Glutamatergic neuron (in vitro differentiated cells): ENCODE results near the gene EVC2. TPM values are rescaled to one million over a fixed set of nuclear protein-coding genes. Genes with fewer than 3 reads are reported as not detected.

Experiments
- DNase-seq: peaks from one replicate; pipeline ENCODE4 v3.0.0; 2022
- H3K27ac Mint-ChIP-seq: one replicate; pipeline ENCODE4 v1.8.0; 2020; ENCODE audit warnings: mild to moderate bottlenecking, mixed read lengths, inconsistent platforms; ENCODE audit not compliant: unreplicated experiment
- H3K27me3 Mint-ChIP-seq: one replicate; pipeline ENCODE4 v1.8.0; 2020; ENCODE audit warnings: mild to moderate bottlenecking, moderate library complexity, mixed read lengths, inconsistent platforms; ENCODE audit not compliant: unreplicated experiment
- H3K36me3 Mint-ChIP-seq: one replicate; pipeline ENCODE4 v1.8.0; 2020; ENCODE audit warnings: mild to moderate bottlenecking, mixed read lengths, inconsistent platforms; ENCODE audit not compliant: unreplicated experiment
- H3K4me1 Mint-ChIP-seq: one replicate; pipeline ENCODE4 v1.8.0; 2020; ENCODE audit warnings: mild to moderate bottlenecking, low read depth, mixed read lengths, inconsistent platforms; ENCODE audit not compliant: unreplicated experiment
- H3K4me3 Mint-ChIP-seq: one replicate; pipeline ENCODE4 v1.8.0; 2020; ENCODE audit warnings: mild to moderate bottlenecking, mixed read lengths, inconsistent platforms; ENCODE audit not compliant: unreplicated experiment
- H3K9me3 Mint-ChIP-seq: one replicate; pipeline ENCODE4 v1.8.0; 2020; ENCODE audit warnings: mild to moderate bottlenecking, moderate library complexity, mixed read lengths, inconsistent platforms; ENCODE audit not compliant: unreplicated experiment
- CTCF ChIP-seq: fragments of 200-600 bp; sonication (generic); IDR thresholded peaks from one replicate; pipeline ENCODE4 v1.5.0; 2021; ENCODE audit not compliant: partially characterized antibody, unreplicated experiment
- total RNA-seq: library from RNA; stranded (reverse); fragmentation: NEBNext Ultra II Directional; extraction: Animal tissue kit (Norgen Biotek cat#: 25700); gene quantifications from one replicate; pipeline ENCODE4 v1.2.1, GENCODE V29; 2021; ENCODE audit not compliant: unreplicated experiment

Gene EVC2
- total RNA-seq, 1 donor from 2014 or later: 2.3 TPM

- Mint-ChIP-seq H3K27me3 (peaks cover 4% of the 10 kb centered on the region), H3K36me3 (no peaks in the 10 kb centered on the region), H3K4me1 (no peaks in the 10 kb centered on the region), H3K4me3 (no peak overlapping the region), H3K27ac (no peak overlapping the region), H3K9me3 (peaks cover 2% of the 10 kb centered on the region)
- DNase-seq: no peak
- no peak for TF ChIP-seq CTCF
These were observed 141.8 kb downstream of the EVC2 start for GRCh38 chr4:5566526-5566925.

GRCh38 chr4:5563856-5564255, 144.5 kb downstream of the EVC2 start:
- Mint-ChIP-seq H3K4me3 (no peak overlapping the region), H3K4me1 (no peaks in the 10 kb centered on the region), H3K36me3 (no peaks in the 10 kb centered on the region), H3K9me3 (peaks cover 2% of the 10 kb centered on the region), H3K27ac (no peak overlapping the region), H3K27me3 (peaks cover 2% of the 10 kb centered on the region)
- no peak for TF ChIP-seq CTCF
- no peak for DNase-seq

- no peak for DNase-seq
- H3K27me3 Mint-ChIP-seq: peaks cover 2% of the 10 kb centered on the region
- H3K27ac Mint-ChIP-seq: no peak overlapping the region
- H3K4me3 Mint-ChIP-seq: no peak overlapping the region
- H3K9me3 Mint-ChIP-seq: peaks cover 2% of the 10 kb centered on the region
- no peaks in the 10 kb centered on the region for H3K4me1 Mint-ChIP-seq
- peaks cover 10% of the 10 kb centered on the region for H3K36me3 Mint-ChIP-seq
- no peak for TF ChIP-seq CTCF
These were observed 145.9 kb downstream of the EVC2 start for GRCh38 chr4:5562476-5562875.

GRCh38 chr4:5561286-5561685, 147.1 kb downstream of the EVC2 start:
- DNase-seq: no peak

GRCh38 chr4:5558502-5558901, 149.9 kb downstream of the EVC2 start:
- Mint-ChIP-seq H3K27me3 (no peaks in the 10 kb centered on the region), H3K4me1 (no peaks in the 10 kb centered on the region), H3K4me3 (no peak overlapping the region), H3K9me3 (no peaks in the 10 kb centered on the region), H3K27ac (no peak overlapping the region), H3K36me3 (peaks cover 10% of the 10 kb centered on the region)
- TF ChIP-seq CTCF: no peak
- DNase-seq: no peak

More at GRCh38 chr4:5561286-5561685, 147.1 kb downstream of the EVC2 start:
- Mint-ChIP-seq H3K4me3 (no peak overlapping the region), H3K27me3 (peaks cover 2% of the 10 kb centered on the region), H3K4me1 (no peaks in the 10 kb centered on the region), H3K9me3 (no peaks in the 10 kb centered on the region), H3K27ac (no peak overlapping the region), H3K36me3 (peaks cover 10% of the 10 kb centered on the region)
- TF ChIP-seq CTCF: no peak
